ENCODE results near the gene BANK1. TPM values are rescaled to one million over a fixed set of nuclear protein-coding genes. Genes with fewer than 3 reads are reported as not detected.

The BANK1 gene
- total RNA-seq, 4 donors from 2014 or later: 0.20 to 22.4 (median 9.4) TPM

DNA sequence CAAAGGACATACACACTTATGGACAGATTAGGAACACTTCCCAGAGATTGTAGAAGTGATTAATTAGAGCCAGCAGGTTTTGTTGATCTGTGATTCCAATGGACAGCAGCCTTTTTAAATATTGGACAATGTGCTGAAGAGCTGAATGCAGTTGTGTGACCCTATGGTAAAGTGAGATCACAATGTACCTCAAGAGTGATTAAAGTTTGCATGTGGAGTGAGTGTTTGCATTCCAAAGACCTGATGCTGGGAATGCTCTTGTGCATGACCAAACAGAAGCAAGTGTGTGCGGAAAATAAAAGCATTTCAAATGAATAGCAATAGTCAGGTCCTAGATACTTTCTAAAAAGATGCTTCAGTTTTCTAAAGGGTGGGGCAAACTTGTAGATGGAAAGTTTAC, 154.1 kb downstream of the BANK1 start:
- Histone ChIP-seq H3K4me1 (no peaks in the 10 kb centered on the region), H3K27ac (no peak overlapping the region), H3K4me3 (no peak overlapping the region), H3K9me3 (no peaks in the 10 kb centered on the region), H3K27me3 (no peaks in the 10 kb centered on the region), H3K36me3 (no peaks in the 10 kb centered on the region)
- no peak for DNase-seq
- in situ Hi-C loops (cut with MboI; ENCODE audit: low pct_ligation_motif_present in 1 of 4, low pct_unique_long_range_greater_than_20kb in 1 of 4, low sequenced_read_pairs in 3 of 4) (no loop called here), intact Hi-C loops (cut with DNase I; ENCODE audit: low total_unique reads) (no loop called here)
- TF ChIP-seq EP300 (IDR thresholded peaks at IDR 0.05; ENCODE audit: low read depth): no peak
- TF ChIP-seq POLR2AphosphoS5 (IDR thresholded peaks at IDR 0.05): no peak
- TF ChIP-seq, protein P1, sequence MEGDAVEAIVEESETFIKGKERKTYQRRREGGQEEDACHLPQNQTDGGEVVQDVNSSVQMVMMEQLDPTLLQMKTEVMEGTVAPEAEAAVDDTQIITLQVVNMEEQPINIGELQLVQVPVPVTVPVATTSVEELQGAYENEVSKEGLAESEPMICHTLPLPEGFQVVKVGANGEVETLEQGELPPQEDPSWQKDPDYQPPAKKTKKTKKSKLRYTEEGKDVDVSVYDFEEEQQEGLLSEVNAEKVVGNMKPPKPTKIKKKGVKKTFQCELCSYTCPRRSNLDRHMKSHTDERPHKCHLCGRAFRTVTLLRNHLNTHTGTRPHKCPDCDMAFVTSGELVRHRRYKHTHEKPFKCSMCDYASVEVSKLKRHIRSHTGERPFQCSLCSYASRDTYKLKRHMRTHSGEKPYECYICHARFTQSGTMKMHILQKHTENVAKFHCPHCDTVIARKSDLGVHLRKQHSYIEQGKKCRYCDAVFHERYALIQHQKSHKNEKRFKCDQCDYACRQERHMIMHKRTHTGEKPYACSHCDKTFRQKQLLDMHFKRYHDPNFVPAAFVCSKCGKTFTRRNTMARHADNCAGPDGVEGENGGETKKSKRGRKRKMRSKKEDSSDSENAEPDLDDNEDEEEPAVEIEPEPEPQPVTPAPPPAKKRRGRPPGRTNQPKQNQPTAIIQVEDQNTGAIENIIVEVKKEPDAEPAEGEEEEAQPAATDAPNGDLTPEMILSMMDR (IDR thresholded peaks at IDR 0.05): no peak
- TF ChIP-seq POLR2A (IDR thresholded peaks at IDR 0.05): no peak
- 67 to 89% methylated on average over 1 of the region's 1 CpG for WGBS, 2 donors (ENCODE audit: low coverage in 1 of 2)

DNA sequence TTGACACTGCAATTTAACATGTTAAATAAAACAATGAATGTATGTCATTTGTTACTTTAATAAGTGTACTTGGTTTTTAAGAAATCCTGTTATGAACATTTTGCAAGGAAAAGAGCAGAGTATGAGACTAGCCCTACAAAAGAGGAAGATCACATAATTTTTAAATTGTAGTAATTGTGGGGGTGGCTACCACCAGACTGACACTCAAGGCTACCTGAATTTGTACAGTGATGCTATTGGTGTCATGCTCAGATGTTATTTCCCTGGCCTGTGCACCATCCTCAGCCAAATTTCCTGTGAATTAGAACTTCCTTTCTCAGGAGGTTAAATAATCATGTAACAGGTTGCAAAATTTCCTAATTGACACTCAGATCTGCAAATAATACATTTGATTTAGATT, 157.5 kb downstream of the BANK1 start:
- in situ Hi-C loops (cut with MboI; ENCODE audit: low pct_ligation_motif_present in 1 of 4, low pct_unique_long_range_greater_than_20kb in 1 of 4, low sequenced_read_pairs in 3 of 4): no loop called here
- intact Hi-C loops (cut with DNase I; ENCODE audit: low total_unique reads): no loop called here

DNA sequence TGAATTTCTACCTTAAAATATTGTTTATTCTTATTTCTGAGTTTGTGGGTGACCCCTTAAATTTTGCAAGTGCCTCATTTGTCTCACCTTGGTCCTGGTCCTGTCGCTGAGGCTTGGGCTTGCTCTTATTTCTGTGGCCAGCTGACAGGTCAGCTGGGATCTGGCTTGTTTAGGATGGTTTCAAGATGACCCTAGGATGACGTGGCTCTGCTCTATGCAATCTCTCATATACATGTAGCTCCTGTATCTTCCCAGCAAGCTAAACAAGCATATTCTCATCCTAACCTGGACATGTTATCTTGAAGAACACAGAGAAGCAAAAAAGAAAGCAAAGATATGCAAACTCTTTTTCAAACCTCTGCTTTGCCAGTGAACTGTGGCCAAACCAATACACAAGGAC, 158.4 kb downstream of the BANK1 start:
- Histone ChIP-seq H3K9me3 (no peaks in the 10 kb centered on the region), H3K4me1 (no peaks in the 10 kb centered on the region), H3K4me3 (no peak overlapping the region), H3K27me3 (no peaks in the 10 kb centered on the region), H3K36me3 (no peaks in the 10 kb centered on the region), H3K27ac (no peak overlapping the region)
- TF ChIP-seq, protein P1 (IDR thresholded peaks at IDR 0.05): no peak
- no peak for TF ChIP-seq POLR2AphosphoS5 (IDR thresholded peaks at IDR 0.05)
- TF ChIP-seq EP300 (IDR thresholded peaks at IDR 0.05; ENCODE audit: low read depth): no peak
- TF ChIP-seq POLR2A (IDR thresholded peaks at IDR 0.05): no peak
- no peak for DNase-seq
- intact Hi-C loops (cut with DNase I; ENCODE audit: low total_unique reads): no loop called here
- 77 to 88% methylated on average over 2 of the region's 2 CpGs for WGBS, 2 donors (ENCODE audit: low coverage in 1 of 2)
- in situ Hi-C loops (cut with MboI; ENCODE audit: low pct_ligation_motif_present in 1 of 4, low pct_unique_long_range_greater_than_20kb in 1 of 4, low sequenced_read_pairs in 3 of 4): no loop called here

More for the DNA sequence above, 157.5 kb downstream of the BANK1 start:
- Histone ChIP-seq H3K9me3 (no peaks in the 10 kb centered on the region), H3K4me3 (no peak overlapping the region), H3K27ac (no peak overlapping the region), H3K4me1 (no peaks in the 10 kb centered on the region), H3K36me3 (no peaks in the 10 kb centered on the region), H3K27me3 (no peaks in the 10 kb centered on the region)
- no peak for DNase-seq
- TF ChIP-seq EP300 (IDR thresholded peaks at IDR 0.05; ENCODE audit: low read depth): no peak
- TF ChIP-seq POLR2AphosphoS5 (IDR thresholded peaks at IDR 0.05): no peak
- TF ChIP-seq, protein P1 (IDR thresholded peaks at IDR 0.05): no peak
- TF ChIP-seq POLR2A (IDR thresholded peaks at IDR 0.05): no peak

GRCh38 chr4:101950258-101950979, 159.9 kb downstream of the BANK1 start:
- no peak overlapping the region for H3K4me3 ChIP-seq
- H3K4me1 ChIP-seq: no peaks in the 10 kb centered on the region
- DNase-seq: no peak
- H3K27ac ChIP-seq: no peak overlapping the region
- WGBS, 2 donors (ENCODE audit: low coverage in 1 of 2): 67 to 72% methylated on average over 3 of the region's 3 CpGs
- H3K9me3 ChIP-seq: no peaks in the 10 kb centered on the region
- in situ Hi-C loops (cut with MboI; ENCODE audit: low pct_ligation_motif_present in 1 of 4, low pct_unique_long_range_greater_than_20kb in 1 of 4, low sequenced_read_pairs in 3 of 4) (no loop called here), intact Hi-C loops (cut with DNase I; ENCODE audit: low total_unique reads) (no loop called here)
- H3K36me3 ChIP-seq: no peaks in the 10 kb centered on the region
- TF ChIP-seq POLR2AphosphoS5 (IDR thresholded peaks at IDR 0.05) (no peak), POLR2A (IDR thresholded peaks at IDR 0.05) (no peak), EP300 (IDR thresholded peaks at IDR 0.05; ENCODE audit: low read depth) (no peak)
- TF ChIP-seq, protein P1 (IDR thresholded peaks at IDR 0.05): no peak
- no peaks in the 10 kb centered on the region for H3K27me3 ChIP-seq

All from transverse colon (tissue), 4 donors.